HepG2 (cell line): ENCODE results near the gene NAV3. TPM values are rescaled to one million over a fixed set of nuclear protein-coding genes. Genes with fewer than 3 reads are reported as not detected.

Experiments
- ATAC-seq: fragments of 200-7000 bp; cut with Tn5 transposase; 3 replicates; pipeline ENCODE4 v1.9.1; 2020; ENCODE audit warnings: mild to moderate bottlenecking, moderate library complexity
- BruUV-seq: library from RNA; stranded (reverse); fragments of 400-500 nt; replicated peaks from 2 replicates; lab custom pipeline; 2021; lab: Mats Ljungman, UMichigan
- CTCF ChIA-PET: fragments of 300-600 bp; formaldehyde crosslinking; extraction: SDS; loops from one replicate; lab custom pipeline; 2021; ENCODE audit warnings: low total read pairs, inconsistent platforms, low intra/inter-chr PET ratio; lab: Yijun Ruan, JAX
- POLR2A ChIA-PET: fragments of 350-600 bp; sonication (Branson Sonifier 250); formaldehyde crosslinking; loops from one replicate; lab custom pipeline; 2020; ENCODE audit warnings: antibody characterized with exemption, inconsistent platforms; lab: Yijun Ruan, JAX
- DNase-seq: peaks from one replicate; pipeline ENCODE4 v3.0.0-alpha.2; 2015; ENCODE audit warnings: low spot score
- FAIRE-seq: peaks from 3 replicates; lab custom pipeline; 2011; peaks lifted over from hg19 to GRCh38; lab: Jason Lieb, UNC
- H2AFZ ChIP-seq: one replicate; pipeline ENCODE4 v1.6.1; 2011; ENCODE audit warnings: low read length, inconsistent platforms
- H3K27ac ChIP-seq: fragments of 300-600 bp; 3 replicates; pipeline ENCODE4 v1.8.0; 2011; ENCODE audit warnings: mixed run types, mild to moderate bottlenecking, mixed read lengths, low read length, inconsistent platforms; ENCODE audit not compliant: insufficient read depth; ENCODE audit errors: extremely low read length
- H3K27me3 ChIP-seq, 2 experiments: fragments of 200-600 bp in 1 of 2; 2 replicates in 1 of 2; 3 replicates in 1 of 2; pipeline versions ENCODE4 v1.6.0 to v1.8.0; 2011; ENCODE audit warnings: low read length in 2 of 2, mild to moderate bottlenecking in 2 of 2, moderate library complexity in 2 of 2, inconsistent platforms in 1 of 2; ENCODE audit not compliant: insufficient read depth in 2 of 2, control insufficient read depth in 1 of 2
- H3K36me3 ChIP-seq, 2 experiments: fragments of 200-600 bp in 1 of 2; replicated peaks in 1 of 2; 2 replicates in 1 of 2; 3 replicates in 1 of 2; pipeline versions ENCODE4 v1.5.1 to v1.8.0; 2011; ENCODE audit warnings: low read length in 2 of 2, inconsistent platforms in 1 of 2; ENCODE audit not compliant: insufficient read depth in 2 of 2, control insufficient read depth in 1 of 2
- H3K4me1 ChIP-seq: 2 replicates; pipeline ENCODE4 v1.5.1; 2012; ENCODE audit warnings: low read length, inconsistent platforms; ENCODE audit not compliant: insufficient read depth
- H3K4me2 ChIP-seq: 2 replicates; pipeline ENCODE4 v1.6.0; 2011; ENCODE audit warnings: low read depth, low read length, inconsistent platforms
- H3K4me3 ChIP-seq, 3 experiments: fragments of 200-600 bp in 1 of 3; sonication (generic), shearing (Covaris generic) in 1 of 3; replicated peaks in 1 of 3; 2 replicates each; pipeline ENCODE4 v1.5.1; 2011 to 2016; ENCODE audit warnings: low read length in 3 of 3, inconsistent platforms in 2 of 3, low read depth in 2 of 3, mild to moderate bottlenecking in 2 of 3, control low read depth in 1 of 3, mixed read lengths in 1 of 3; ENCODE audit not compliant: insufficient read depth in 1 of 3
- H3K79me2 ChIP-seq: one replicate; pipeline ENCODE4 v1.6.1; 2011; ENCODE audit warnings: low read length, inconsistent platforms; ENCODE audit not compliant: insufficient read depth
- H3K9ac ChIP-seq: 2 replicates; pipeline ENCODE4 v1.6.0; 2011; ENCODE audit warnings: mild to moderate bottlenecking, low read depth, low read length, inconsistent platforms; ENCODE audit not compliant: insufficient read depth
- H3K9me3 ChIP-seq: 2 replicates; pipeline ENCODE4 v1.5.1; 2012; ENCODE audit warnings: mild to moderate bottlenecking, low read length
- H4K20me1 ChIP-seq: 2 replicates; pipeline ENCODE4 v1.6.0; 2011; ENCODE audit warnings: inconsistent platforms, mild to moderate bottlenecking, low read length, moderate library complexity; ENCODE audit not compliant: insufficient read depth
- ATF7 ChIP-seq, 2 experiments: fragments of 450-650 bp in 1 of 2; sonication (generic) in 1 of 2; formaldehyde crosslinking in 1 of 2; IDR thresholded peaks; 2 replicates each; pipeline versions ENCODE4 v1.4.0 to v1.6.1; 2016 to 2020; ENCODE audit warnings: antibody characterized with exemption in 1 of 2, mild to moderate bottlenecking in 1 of 2, missing genetic modification reagents in 1 of 2
- GABPB1 ChIP-seq: IDR thresholded peaks from 2 replicates; pipeline ENCODE4 v1.6.1; 2016; ENCODE audit warnings: mild to moderate bottlenecking, missing genetic modification reagents, moderate library complexity, missing compliant biosample characterization
- IKZF1 ChIP-seq: fragments of 450-650 bp; IDR thresholded peaks from 2 replicates; pipeline ENCODE4 v1.7.1; 2016
- KLF9 ChIP-seq: IDR thresholded peaks from 2 replicates; pipeline ENCODE4 v1.6.1; 2016; ENCODE audit warnings: low read depth
- SAFB2 ChIP-seq: sonication (generic); formaldehyde crosslinking; IDR thresholded peaks from 2 replicates; pipeline ENCODE4 v1.5.1; 2020; ENCODE audit warnings: missing genetic modification reagents, low read depth, mild to moderate bottlenecking, borderline replicate concordance
- ZBTB42 ChIP-seq: sonication (generic); formaldehyde crosslinking; IDR thresholded peaks from 2 replicates; pipeline ENCODE4 v1.5.0; 2020; ENCODE audit warnings: mild to moderate bottlenecking, missing genetic modification reagents
- ZNF143 ChIP-seq: sonication (generic); formaldehyde crosslinking; IDR thresholded peaks from 2 replicates; pipeline ENCODE4 v1.4.0; 2020; ENCODE audit warnings: missing genetic modification reagents
- ZNF235 ChIP-seq: sonication (generic); formaldehyde crosslinking; IDR thresholded peaks from 2 replicates; pipeline ENCODE4 v1.8.1; 2023; ENCODE audit warnings: mild to moderate bottlenecking, missing genetic modification reagents, borderline replicate concordance
- ZNF556 ChIP-seq: sonication (generic); formaldehyde crosslinking; IDR thresholded peaks from 2 replicates; pipeline ENCODE4 v1.4.0; 2020; ENCODE audit warnings: mild to moderate bottlenecking, missing genetic modification reagents, borderline replicate concordance
- ZNF724P ChIP-seq: sonication (generic); formaldehyde crosslinking; IDR thresholded peaks from 2 replicates; pipeline ENCODE4 v1.8.0; 2022; ENCODE audit warnings: missing genetic modification reagents, borderline replicate concordance
- WGBS: methylation state at CpG from one replicate; pipeline ENCODE4 v1.1.6; 2017; ENCODE audit warnings: low lambda C conversion rate; 5-methylcytosine and 5-hydroxymethylcytosine counted together
- in situ Hi-C: cut with HindIII; loops from 2 replicates; pipeline ENCODE4 v1.10.0; 2017; ENCODE audit warnings: low pct_unique_long_range_greater_than_20kb; ENCODE audit not compliant: extremely low pct_ligation_motif_present
- intact Hi-C: fragments of 100-400 bp; cut with micrococcal nuclease; formaldehyde crosslinking; loops from one replicate; pipeline ENCODE4 v1.10.0; 2022; ENCODE audit not compliant: unreplicated experiment
- polyA plus RNA-seq, 8 experiments: library from polyadenylated mRNA; depleted of rRNA in 3 of 8; stranded (reverse) in 7 of 8; unstranded in 1 of 8; fragments of >200 nt; fragmentation: Illumina TruSeq in 4 of 8; extraction: Trizol in 4 of 8; gene quantifications; 2 replicates each; pipeline versions ENCODE4 v1.2.1 to v1.2.3, GENCODE V29; 2011 to 2016; ENCODE audit warnings: low read depth in 4 of 8, missing spikeins in 1 of 8, mixed read lengths in 1 of 8; ENCODE audit not compliant: insufficient read depth in 1 of 8
- total RNA-seq, 5 experiments: library from RNA; depleted of rRNA; stranded (reverse); fragments of >200 nt; fragmentation: Illumina TruSeq; extraction: Trizol; gene quantifications; 2 replicates each; pipeline ENCODE4 v1.2.3, GENCODE V29; 2016; ENCODE audit warnings: low read depth in 1 of 5
- TF ChIP-seq, protein P1 (sequence below): sonication (generic); formaldehyde crosslinking; IDR thresholded peaks from 2 replicates; pipeline ENCODE4 v1.5.0; 2020; ENCODE audit warnings: mild to moderate bottlenecking, missing genetic modification reagents, moderate library complexity
- TF ChIP-seq, protein P2 (sequence below): IDR thresholded peaks from 2 replicates; pipeline ENCODE4 v1.4.0; 2020; ENCODE audit warnings: mild to moderate bottlenecking, missing genetic modification reagents
- TF ChIP-seq, protein P3 (sequence below): sonication (generic); formaldehyde crosslinking; IDR thresholded peaks from 2 replicates; pipeline ENCODE4 v1.4.0; 2020; ENCODE audit warnings: missing genetic modification reagents

NAV3 gene
- total and polyA plus RNA-seq, 2 of the 13 experiments (the other 11 are each of a cell fraction or from before 2014, with no cell fraction given): 0.01 to 0.18 TPM

DNA sequence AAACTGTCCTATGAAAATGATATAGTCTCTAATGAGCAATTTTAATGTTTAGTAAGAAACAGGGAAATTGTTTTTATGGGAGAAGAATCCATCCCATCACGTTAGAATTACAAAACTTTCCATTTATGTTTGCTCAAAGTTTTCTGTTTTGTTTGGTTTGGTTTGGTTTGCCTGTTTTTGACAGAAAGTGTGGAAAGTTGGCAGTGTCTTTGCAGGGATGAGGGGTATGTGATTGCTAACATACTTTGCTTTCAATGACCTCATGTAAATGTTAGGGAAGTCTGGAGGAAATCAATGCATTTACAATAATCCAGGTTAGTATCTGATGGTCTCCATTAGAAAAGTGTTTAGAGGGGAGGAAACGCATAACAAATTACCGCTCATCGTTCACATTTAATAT lies 12.3 kb upstream of the NAV3 start (continued):
- TF ChIP-seq, protein P1, sequence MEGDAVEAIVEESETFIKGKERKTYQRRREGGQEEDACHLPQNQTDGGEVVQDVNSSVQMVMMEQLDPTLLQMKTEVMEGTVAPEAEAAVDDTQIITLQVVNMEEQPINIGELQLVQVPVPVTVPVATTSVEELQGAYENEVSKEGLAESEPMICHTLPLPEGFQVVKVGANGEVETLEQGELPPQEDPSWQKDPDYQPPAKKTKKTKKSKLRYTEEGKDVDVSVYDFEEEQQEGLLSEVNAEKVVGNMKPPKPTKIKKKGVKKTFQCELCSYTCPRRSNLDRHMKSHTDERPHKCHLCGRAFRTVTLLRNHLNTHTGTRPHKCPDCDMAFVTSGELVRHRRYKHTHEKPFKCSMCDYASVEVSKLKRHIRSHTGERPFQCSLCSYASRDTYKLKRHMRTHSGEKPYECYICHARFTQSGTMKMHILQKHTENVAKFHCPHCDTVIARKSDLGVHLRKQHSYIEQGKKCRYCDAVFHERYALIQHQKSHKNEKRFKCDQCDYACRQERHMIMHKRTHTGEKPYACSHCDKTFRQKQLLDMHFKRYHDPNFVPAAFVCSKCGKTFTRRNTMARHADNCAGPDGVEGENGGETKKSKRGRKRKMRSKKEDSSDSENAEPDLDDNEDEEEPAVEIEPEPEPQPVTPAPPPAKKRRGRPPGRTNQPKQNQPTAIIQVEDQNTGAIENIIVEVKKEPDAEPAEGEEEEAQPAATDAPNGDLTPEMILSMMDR (CRISPR knock-in tag): no peak
- TF ChIP-seq ZBTB42 (CRISPR knock-in tag) (no peak), IKZF1 (no peak), ZNF143 (CRISPR knock-in tag) (no peak), ZNF724P (CRISPR knock-in tag) (no peak)
- TF ChIP-seq, protein P2, sequence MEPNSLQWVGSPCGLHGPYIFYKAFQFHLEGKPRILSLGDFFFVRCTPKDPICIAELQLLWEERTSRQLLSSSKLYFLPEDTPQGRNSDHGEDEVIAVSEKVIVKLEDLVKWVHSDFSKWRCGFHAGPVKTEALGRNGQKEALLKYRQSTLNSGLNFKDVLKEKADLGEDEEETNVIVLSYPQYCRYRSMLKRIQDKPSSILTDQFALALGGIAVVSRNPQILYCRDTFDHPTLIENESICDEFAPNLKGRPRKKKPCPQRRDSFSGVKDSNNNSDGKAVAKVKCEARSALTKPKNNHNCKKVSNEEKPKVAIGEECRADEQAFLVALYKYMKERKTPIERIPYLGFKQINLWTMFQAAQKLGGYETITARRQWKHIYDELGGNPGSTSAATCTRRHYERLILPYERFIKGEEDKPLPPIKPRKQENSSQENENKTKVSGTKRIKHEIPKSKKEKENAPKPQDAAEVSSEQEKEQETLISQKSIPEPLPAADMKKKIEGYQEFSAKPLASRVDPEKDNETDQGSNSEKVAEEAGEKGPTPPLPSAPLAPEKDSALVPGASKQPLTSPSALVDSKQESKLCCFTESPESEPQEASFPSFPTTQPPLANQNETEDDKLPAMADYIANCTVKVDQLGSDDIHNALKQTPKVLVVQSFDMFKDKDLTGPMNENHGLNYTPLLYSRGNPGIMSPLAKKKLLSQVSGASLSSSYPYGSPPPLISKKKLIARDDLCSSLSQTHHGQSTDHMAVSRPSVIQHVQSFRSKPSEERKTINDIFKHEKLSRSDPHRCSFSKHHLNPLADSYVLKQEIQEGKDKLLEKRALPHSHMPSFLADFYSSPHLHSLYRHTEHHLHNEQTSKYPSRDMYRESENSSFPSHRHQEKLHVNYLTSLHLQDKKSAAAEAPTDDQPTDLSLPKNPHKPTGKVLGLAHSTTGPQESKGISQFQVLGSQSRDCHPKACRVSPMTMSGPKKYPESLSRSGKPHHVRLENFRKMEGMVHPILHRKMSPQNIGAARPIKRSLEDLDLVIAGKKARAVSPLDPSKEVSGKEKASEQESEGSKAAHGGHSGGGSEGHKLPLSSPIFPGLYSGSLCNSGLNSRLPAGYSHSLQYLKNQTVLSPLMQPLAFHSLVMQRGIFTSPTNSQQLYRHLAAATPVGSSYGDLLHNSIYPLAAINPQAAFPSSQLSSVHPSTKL (CRISPR knock-in tag): no peak

DNA sequence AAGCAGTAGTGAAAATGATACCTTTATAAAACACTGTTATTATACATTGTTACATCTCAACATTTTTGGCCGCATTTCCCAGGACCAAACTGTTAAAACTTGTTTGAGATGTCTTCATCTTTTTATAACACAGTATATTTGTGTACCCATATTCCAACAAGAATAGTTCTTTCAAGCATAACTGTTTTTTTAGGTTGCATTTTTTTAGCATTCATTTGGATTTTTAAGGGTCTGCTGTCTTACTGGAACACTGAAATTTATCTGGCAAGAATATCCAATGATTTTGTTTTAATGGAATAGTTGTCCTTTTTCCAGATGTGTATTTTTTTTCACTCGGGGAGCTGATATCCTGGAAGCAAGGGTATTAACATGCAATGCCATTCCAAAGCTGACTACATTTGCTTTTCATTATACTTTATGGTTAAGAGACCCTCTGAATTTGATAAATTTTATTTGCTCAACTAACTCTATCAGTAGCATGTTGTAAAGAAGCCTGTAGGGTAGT lies 8.9 kb upstream of the NAV3 start:
- Histone ChIP-seq H3K4me3 (no peak overlapping the region), H4K20me1 (no peaks in the 10 kb centered on the region), H3K79me2 (no peaks in the 10 kb centered on the region), H3K36me3 (no peaks in the 10 kb centered on the region), H3K4me2 (no peak overlapping the region), H3K27ac (no peak overlapping the region), H3K27me3 (no peaks in the 10 kb centered on the region; a peak in 1 of 5 replicates), H3K9ac (no peak overlapping the region), H3K4me1 (no peaks in the 10 kb centered on the region), H2AFZ (no peak overlapping the region), H3K9me3 (no peaks in the 10 kb centered on the region)
- intact Hi-C loops: no loop called here
- ChIA-PET CTCF (no interaction called here), POLR2A (no interaction called here)
- no peak for ATAC-seq
- in situ Hi-C loops: no loop called here
- no peak for FAIRE-seq
- WGBS: 0% methylated on average over 2 of the region's 2 CpGs
- no TSS peak for BruUV-seq
- no peak for DNase-seq
- TF ChIP-seq ZNF235 (no peak), ZNF556 (CRISPR knock-in tag) (no peak), ATF7 (IDR thresholded peaks at IDR 0.05) (no peak), ATF7 (CRISPR knock-in tag; IDR thresholded peaks at IDR 0.05) (no peak), SAFB2 (CRISPR knock-in tag) (no peak), KLF9 (CRISPR knock-in tag) (no peak), GABPB1 (CRISPR knock-in tag) (no peak)
- TF ChIP-seq, protein P3, sequence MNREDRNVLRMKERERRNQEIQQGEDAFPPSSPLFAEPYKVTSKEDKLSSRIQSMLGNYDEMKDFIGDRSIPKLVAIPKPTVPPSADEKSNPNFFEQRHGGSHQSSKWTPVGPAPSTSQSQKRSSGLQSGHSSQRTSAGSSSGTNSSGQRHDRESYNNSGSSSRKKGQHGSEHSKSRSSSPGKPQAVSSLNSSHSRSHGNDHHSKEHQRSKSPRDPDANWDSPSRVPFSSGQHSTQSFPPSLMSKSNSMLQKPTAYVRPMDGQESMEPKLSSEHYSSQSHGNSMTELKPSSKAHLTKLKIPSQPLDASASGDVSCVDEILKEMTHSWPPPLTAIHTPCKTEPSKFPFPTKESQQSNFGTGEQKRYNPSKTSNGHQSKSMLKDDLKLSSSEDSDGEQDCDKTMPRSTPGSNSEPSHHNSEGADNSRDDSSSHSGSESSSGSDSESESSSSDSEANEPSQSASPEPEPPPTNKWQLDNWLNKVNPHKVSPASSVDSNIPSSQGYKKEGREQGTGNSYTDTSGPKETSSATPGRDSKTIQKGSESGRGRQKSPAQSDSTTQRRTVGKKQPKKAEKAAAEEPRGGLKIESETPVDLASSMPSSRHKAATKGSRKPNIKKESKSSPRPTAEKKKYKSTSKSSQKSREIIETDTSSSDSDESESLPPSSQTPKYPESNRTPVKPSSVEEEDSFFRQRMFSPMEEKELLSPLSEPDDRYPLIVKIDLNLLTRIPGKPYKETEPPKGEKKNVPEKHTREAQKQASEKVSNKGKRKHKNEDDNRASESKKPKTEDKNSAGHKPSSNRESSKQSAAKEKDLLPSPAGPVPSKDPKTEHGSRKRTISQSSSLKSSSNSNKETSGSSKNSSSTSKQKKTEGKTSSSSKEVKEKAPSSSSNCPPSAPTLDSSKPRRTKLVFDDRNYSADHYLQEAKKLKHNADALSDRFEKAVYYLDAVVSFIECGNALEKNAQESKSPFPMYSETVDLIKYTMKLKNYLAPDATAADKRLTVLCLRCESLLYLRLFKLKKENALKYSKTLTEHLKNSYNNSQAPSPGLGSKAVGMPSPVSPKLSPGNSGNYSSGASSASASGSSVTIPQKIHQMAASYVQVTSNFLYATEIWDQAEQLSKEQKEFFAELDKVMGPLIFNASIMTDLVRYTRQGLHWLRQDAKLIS (CRISPR knock-in tag): no peak
